CD14-positive monocyte (primary cell): ENCODE data around the gene SFXN4. TPM values are rescaled to one million over a fixed set of nuclear protein-coding genes. Genes with fewer than 3 reads are reported as not detected.
A peak's percentile ranks its signal among the peaks of the same experiment; 100 is the strongest.

ENCODE experiments used
- DNase-seq, 3 donors: peaks; one replicate each; pipeline ENCODE4 v3.0.0-alpha.2; 2011 to 2022
- H2AFZ ChIP-seq: 2 replicates; pipeline ENCODE4 v1.6.0; 2012; ENCODE audit warnings: mild to moderate bottlenecking, low read depth, low read length, inconsistent platforms; ENCODE audit not compliant: insufficient read depth, poor library complexity, severe bottlenecking
- H3K27ac ChIP-seq, 2 donors: 1 replicate in 1 of 2; 2 replicates in 1 of 2; pipeline ENCODE4 v1.5.1; 2012 to 2013; ENCODE audit warnings: low read length in 2 of 2, control low read depth in 1 of 2, inconsistent platforms in 1 of 2, low read depth in 1 of 2, mild to moderate bottlenecking in 1 of 2
- H3K27me3 ChIP-seq, 2 donors: one replicate each; pipeline versions ENCODE4 v1.6.0 to v1.6.1; 2011 to 2013; ENCODE audit warnings: low read length in 2 of 2; ENCODE audit not compliant: control insufficient read depth in 2 of 2, insufficient read depth in 2 of 2
- H3K36me3 ChIP-seq, 2 donors: replicated peaks in 1 of 2; 1 replicate in 1 of 2; 2 replicates in 1 of 2; pipeline versions ENCODE4 v1.5.1 to v1.6.1; 2012 to 2013; ENCODE audit warnings: low read length in 2 of 2, control low read depth in 1 of 2, inconsistent platforms in 1 of 2, mild to moderate bottlenecking in 1 of 2; ENCODE audit not compliant: insufficient read depth in 2 of 2, control insufficient read depth in 1 of 2
- H3K4me1 ChIP-seq, 2 donors: 1 replicate in 1 of 2; 2 replicates in 1 of 2; pipeline versions ENCODE4 v1.5.1 to v1.6.1; 2012 to 2013; ENCODE audit warnings: low read length in 2 of 2, control low read depth in 1 of 2, inconsistent platforms in 1 of 2, mild to moderate bottlenecking in 1 of 2, moderate library complexity in 1 of 2; ENCODE audit not compliant: insufficient read depth in 2 of 2, control insufficient read depth in 1 of 2
- H3K4me2 ChIP-seq: replicated peaks from 2 replicates; pipeline ENCODE3; 2012; ENCODE audit warnings: low read length, moderate library complexity, mild to moderate bottlenecking; ENCODE audit not compliant: poor library complexity, severe bottlenecking; ENCODE audit errors: extremely low read depth
- H3K4me3 ChIP-seq, 3 experiments: fragments of 200-600 bp in 1 of 3; sonication (generic) in 1 of 3; replicated peaks in 1 of 3; 1 replicate in 2 of 3; 2 replicates in 1 of 3; pipeline ENCODE4 v1.5.1; 2011 to 2013; ENCODE audit warnings: low read length in 3 of 3, mild to moderate bottlenecking in 3 of 3, control low read depth in 2 of 3, low read depth in 2 of 3, inconsistent platforms in 1 of 3, moderate library complexity in 1 of 3
- H3K79me2 ChIP-seq: 2 replicates; pipeline ENCODE4 v1.6.0; 2012; ENCODE audit warnings: mild to moderate bottlenecking, control low read depth, inconsistent platforms, low read length, moderate library complexity; ENCODE audit not compliant: insufficient read depth
- H3K9ac ChIP-seq: 2 replicates; pipeline ENCODE4 v1.6.0; 2017; ENCODE audit warnings: low read length, mild to moderate bottlenecking; ENCODE audit not compliant: insufficient read depth, poor library complexity, severe bottlenecking
- H3K9me3 ChIP-seq, 2 donors: replicated peaks in 1 of 2; 1 replicate in 1 of 2; 2 replicates in 1 of 2; pipeline versions ENCODE4 v1.5.1 to v1.6.1; 2012 to 2013; ENCODE audit warnings: low read length in 2 of 2, control low read depth in 1 of 2; ENCODE audit not compliant: control insufficient read depth in 1 of 2, insufficient read depth in 1 of 2
- H4K20me1 ChIP-seq: 2 replicates; pipeline ENCODE4 v1.6.0; 2012; ENCODE audit warnings: mild to moderate bottlenecking, low read length, control low read depth, moderate library complexity; ENCODE audit not compliant: insufficient read depth
- H3K27ac Mint-ChIP-seq, 7 donors: one replicate each; pipeline ENCODE4 v1.8.0; 2020; ENCODE audit warnings: mild to moderate bottlenecking in 7 of 7, mixed read lengths in 7 of 7, moderate library complexity in 6 of 7, inconsistent platforms in 2 of 7
- H3K27me3 Mint-ChIP-seq, 3 donors: one replicate each; pipeline ENCODE4 v1.8.0; 2021 to 2022; ENCODE audit warnings: low read depth in 3 of 3, mild to moderate bottlenecking in 3 of 3, mixed read lengths in 3 of 3, moderate library complexity in 3 of 3, inconsistent platforms in 1 of 3
- H3K36me3 Mint-ChIP-seq, 2 donors: one replicate each; pipeline ENCODE4 v1.8.0; 2020; ENCODE audit warnings: mixed read lengths in 2 of 2, inconsistent platforms in 1 of 2, mild to moderate bottlenecking in 1 of 2
- H3K4me1 Mint-ChIP-seq: one replicate; pipeline ENCODE4 v1.8.0; 2020; ENCODE audit warnings: mild to moderate bottlenecking, mixed read lengths
- H3K4me3 Mint-ChIP-seq, 2 donors: one replicate each; pipeline ENCODE4 v1.8.0; 2020; ENCODE audit warnings: mild to moderate bottlenecking in 2 of 2, mixed read lengths in 2 of 2, moderate library complexity in 1 of 2
- H3K9me3 Mint-ChIP-seq, 7 donors: one replicate each; pipeline ENCODE4 v1.8.0; 2020 to 2022; ENCODE audit warnings: mixed read lengths in 7 of 7, mild to moderate bottlenecking in 6 of 7, moderate library complexity in 6 of 7, inconsistent platforms in 2 of 7
- WGBS: methylation state at CpG from one replicate; pipeline ENCODE4 v1.1.5; 2013; ENCODE audit warnings: missing lambda C conversion rate; ENCODE audit not compliant: insufficient coverage; 5-methylcytosine and 5-hydroxymethylcytosine counted together
- intact Hi-C, 2 donors: fragments of 100-400 bp; cut with micrococcal nuclease; formaldehyde crosslinking; loops; one replicate each; pipeline versions ENCODE4 v1.15.0 to v1.15.1; 2023
- polyA plus RNA-seq, 3 donors: library from polyadenylated mRNA; depleted of rRNA in 1 of 3; unstranded in 2 of 3; stranded (reverse) in 1 of 3; fragments of 300-500 nt in 2 of 3; fragments of >200 nt in 1 of 3; fragmentation: Illumina TruSeq in 2 of 3; gene quantifications; 1 replicate in 2 of 3; 2 replicates in 1 of 3; pipeline ENCODE4 v1.2.3, GENCODE V29; 2012 to 2021
- TF ChIP-seq, protein P1 (sequence below): fragments of 200-600 bp; IDR thresholded peaks from one replicate; pipeline ENCODE4 v1.8.0; 2022; ENCODE audit warnings: antibody characterized with exemption, mild to moderate bottlenecking

Gene SFXN4
- polyA plus RNA-seq, 3 donors, result 8.3 to 20.4 (median 18.3) TPM

DNA sequence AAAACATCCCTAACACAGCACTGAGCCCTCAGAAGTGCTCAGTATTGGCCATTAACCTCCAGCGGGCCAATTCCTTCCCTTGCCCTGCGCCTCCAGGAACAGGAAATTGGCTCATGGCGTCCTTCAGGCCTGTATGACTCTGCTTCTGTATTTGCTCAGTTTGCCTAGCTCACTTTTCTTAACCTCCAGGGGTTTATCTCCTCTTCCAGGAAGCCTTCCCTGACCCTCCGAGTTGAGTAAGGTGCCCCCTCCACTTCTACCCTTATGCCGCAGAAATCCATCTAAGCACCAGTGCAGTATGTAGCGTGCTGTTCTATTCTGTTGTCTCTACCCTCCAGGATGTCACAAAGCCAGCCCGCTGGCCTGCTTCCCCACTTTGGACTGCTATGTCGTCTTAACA, 1.1 kb upstream of the SFXN4 start:
- Histone ChIP-seq H3K4me2 (peak overlapping the region; percentile 79), H3K9me3 (no peaks in the 10 kb centered on the region), H3K4me1 (peaks cover 22 to 28% of the 10 kb centered on the region in 2 donors), H3K4me3 (peak overlapping the region in 1 of 3 experiments; percentile 83), H2AFZ (peak overlapping the region; percentile 97), H3K9ac (no peak overlapping the region), H3K79me2 (peaks cover 25% of the 10 kb centered on the region), H3K27ac (peak overlapping the region; percentile 76 to 92), H3K27me3 (no peaks in the 10 kb centered on the region), H3K36me3 (peaks cover 38 to 51% of the 10 kb centered on the region in 2 donors), H4K20me1 (no peaks in the 10 kb centered on the region)
- peak; percentile 39 to 59 (median 44) for DNase-seq
- peaks cover 33% of the 10 kb centered on the region for H3K4me1 Mint-ChIP-seq
- H3K27me3 Mint-ChIP-seq, result peaks cover 0 to 1% (median 0%) of the 10 kb centered on the region in 3 donors
- H3K4me3 Mint-ChIP-seq, result peak overlapping the region; percentile 85 to 94
- TF ChIP-seq, protein P1, sequence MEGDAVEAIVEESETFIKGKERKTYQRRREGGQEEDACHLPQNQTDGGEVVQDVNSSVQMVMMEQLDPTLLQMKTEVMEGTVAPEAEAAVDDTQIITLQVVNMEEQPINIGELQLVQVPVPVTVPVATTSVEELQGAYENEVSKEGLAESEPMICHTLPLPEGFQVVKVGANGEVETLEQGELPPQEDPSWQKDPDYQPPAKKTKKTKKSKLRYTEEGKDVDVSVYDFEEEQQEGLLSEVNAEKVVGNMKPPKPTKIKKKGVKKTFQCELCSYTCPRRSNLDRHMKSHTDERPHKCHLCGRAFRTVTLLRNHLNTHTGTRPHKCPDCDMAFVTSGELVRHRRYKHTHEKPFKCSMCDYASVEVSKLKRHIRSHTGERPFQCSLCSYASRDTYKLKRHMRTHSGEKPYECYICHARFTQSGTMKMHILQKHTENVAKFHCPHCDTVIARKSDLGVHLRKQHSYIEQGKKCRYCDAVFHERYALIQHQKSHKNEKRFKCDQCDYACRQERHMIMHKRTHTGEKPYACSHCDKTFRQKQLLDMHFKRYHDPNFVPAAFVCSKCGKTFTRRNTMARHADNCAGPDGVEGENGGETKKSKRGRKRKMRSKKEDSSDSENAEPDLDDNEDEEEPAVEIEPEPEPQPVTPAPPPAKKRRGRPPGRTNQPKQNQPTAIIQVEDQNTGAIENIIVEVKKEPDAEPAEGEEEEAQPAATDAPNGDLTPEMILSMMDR, result no peak
- peaks cover 47 to 51% of the 10 kb centered on the region in 2 donors for H3K36me3 Mint-ChIP-seq
- WGBS, result 61% methylated on average over 6 of the region's 8 CpGs
- peak overlapping the region; percentile 88 to 95 (median 94) for H3K27ac Mint-ChIP-seq
- intact Hi-C loops, result loop anchor here in 1 of 2 donors (5.0 kb wide), 1 partner anchor 34 kb away; no protein-coding TSS in a partner anchor
- no peaks in the 10 kb centered on the region for H3K9me3 Mint-ChIP-seq

GRCh38 chr10:119166118-119166500, 595 bp upstream of the SFXN4 start:
- H3K27me3 Mint-ChIP-seq, result peaks cover 0 to 1% (median 0%) of the 10 kb centered on the region in 3 donors
- Histone ChIP-seq H3K9me3 (no peaks in the 10 kb centered on the region), H3K27me3 (no peaks in the 10 kb centered on the region), H3K36me3 (peaks cover 36 to 51% of the 10 kb centered on the region in 2 donors), H3K79me2 (peaks cover 25% of the 10 kb centered on the region), H3K4me1 (peaks cover 22 to 28% of the 10 kb centered on the region in 2 donors), H2AFZ (peak overlapping the region; percentile 97), H3K4me2 (peak overlapping the region; percentile 79), H4K20me1 (no peaks in the 10 kb centered on the region), H3K4me3 (peak overlapping the region; percentile 38 to 83 (median 75)), H3K27ac (peak overlapping the region; percentile 76 to 92), H3K9ac (peak overlapping the region; percentile 80)
- peaks cover 47 to 51% of the 10 kb centered on the region in 2 donors for H3K36me3 Mint-ChIP-seq
- WGBS, result 43% methylated on average over 4 of the region's 7 CpGs
- H3K4me1 Mint-ChIP-seq, result peaks cover 33% of the 10 kb centered on the region
- H3K9me3 Mint-ChIP-seq, result no peaks in the 10 kb centered on the region
- H3K4me3 Mint-ChIP-seq, result peak overlapping the region; percentile 85 to 94
- intact Hi-C loops, result loop anchor here in 1 of 2 donors (5.0 kb wide), 1 partner anchor 34 kb away; no protein-coding TSS in a partner anchor
- peak overlapping the region; percentile 88 to 95 (median 94) for H3K27ac Mint-ChIP-seq
- TF ChIP-seq, protein P1, result no peak
- no peak for DNase-seq
